ENCODE results near the gene MXRA8. TPM values are rescaled to one million over a fixed set of nuclear protein-coding genes. Genes with fewer than 3 reads are reported as not detected.

MXRA8 gene
- total RNA-seq, 1 donor from 2014 or later: 24.3 TPM

DNA sequence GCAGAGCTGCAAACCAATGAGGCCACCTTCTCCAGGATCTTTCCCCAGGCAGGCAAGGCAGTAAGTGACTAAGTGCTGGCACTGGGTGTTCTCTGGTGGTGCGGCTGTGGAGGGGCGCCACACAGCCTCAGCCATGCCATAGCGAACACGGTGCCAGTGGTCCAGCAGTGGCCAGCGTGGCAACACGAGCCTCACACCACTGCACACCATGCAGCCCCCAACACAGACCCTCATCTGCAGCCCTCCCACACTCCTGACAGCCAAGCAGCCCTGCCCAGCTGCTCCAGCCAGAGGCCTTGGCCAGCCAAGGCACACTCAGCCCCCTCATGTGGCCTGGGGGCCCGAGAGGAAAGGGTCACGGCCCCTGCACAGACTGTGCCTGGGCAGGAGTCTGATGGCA lies 36.9 kb downstream of the MXRA8 start:
- Mint-ChIP-seq H3K4me3 (ENCODE audit: low read depth) (no peak overlapping the region), H3K36me3 (ENCODE audit: insufficient read depth) (peaks cover 1% of the 10 kb centered on the region), H3K4me1 (ENCODE audit: low read depth) (peaks cover 7% of the 10 kb centered on the region), H3K9me3 (ENCODE audit: low read depth) (no peaks in the 10 kb centered on the region), H3K27ac (no peak overlapping the region), H3K27me3 (no peaks in the 10 kb centered on the region)
- TF ChIP-seq, protein P1, sequence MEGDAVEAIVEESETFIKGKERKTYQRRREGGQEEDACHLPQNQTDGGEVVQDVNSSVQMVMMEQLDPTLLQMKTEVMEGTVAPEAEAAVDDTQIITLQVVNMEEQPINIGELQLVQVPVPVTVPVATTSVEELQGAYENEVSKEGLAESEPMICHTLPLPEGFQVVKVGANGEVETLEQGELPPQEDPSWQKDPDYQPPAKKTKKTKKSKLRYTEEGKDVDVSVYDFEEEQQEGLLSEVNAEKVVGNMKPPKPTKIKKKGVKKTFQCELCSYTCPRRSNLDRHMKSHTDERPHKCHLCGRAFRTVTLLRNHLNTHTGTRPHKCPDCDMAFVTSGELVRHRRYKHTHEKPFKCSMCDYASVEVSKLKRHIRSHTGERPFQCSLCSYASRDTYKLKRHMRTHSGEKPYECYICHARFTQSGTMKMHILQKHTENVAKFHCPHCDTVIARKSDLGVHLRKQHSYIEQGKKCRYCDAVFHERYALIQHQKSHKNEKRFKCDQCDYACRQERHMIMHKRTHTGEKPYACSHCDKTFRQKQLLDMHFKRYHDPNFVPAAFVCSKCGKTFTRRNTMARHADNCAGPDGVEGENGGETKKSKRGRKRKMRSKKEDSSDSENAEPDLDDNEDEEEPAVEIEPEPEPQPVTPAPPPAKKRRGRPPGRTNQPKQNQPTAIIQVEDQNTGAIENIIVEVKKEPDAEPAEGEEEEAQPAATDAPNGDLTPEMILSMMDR (IDR thresholded peaks at IDR 0.05; ENCODE audit: unreplicated experiment): no peak
- no peak for DNase-seq (ENCODE audit: low spot score, unreplicated experiment)

DNA sequence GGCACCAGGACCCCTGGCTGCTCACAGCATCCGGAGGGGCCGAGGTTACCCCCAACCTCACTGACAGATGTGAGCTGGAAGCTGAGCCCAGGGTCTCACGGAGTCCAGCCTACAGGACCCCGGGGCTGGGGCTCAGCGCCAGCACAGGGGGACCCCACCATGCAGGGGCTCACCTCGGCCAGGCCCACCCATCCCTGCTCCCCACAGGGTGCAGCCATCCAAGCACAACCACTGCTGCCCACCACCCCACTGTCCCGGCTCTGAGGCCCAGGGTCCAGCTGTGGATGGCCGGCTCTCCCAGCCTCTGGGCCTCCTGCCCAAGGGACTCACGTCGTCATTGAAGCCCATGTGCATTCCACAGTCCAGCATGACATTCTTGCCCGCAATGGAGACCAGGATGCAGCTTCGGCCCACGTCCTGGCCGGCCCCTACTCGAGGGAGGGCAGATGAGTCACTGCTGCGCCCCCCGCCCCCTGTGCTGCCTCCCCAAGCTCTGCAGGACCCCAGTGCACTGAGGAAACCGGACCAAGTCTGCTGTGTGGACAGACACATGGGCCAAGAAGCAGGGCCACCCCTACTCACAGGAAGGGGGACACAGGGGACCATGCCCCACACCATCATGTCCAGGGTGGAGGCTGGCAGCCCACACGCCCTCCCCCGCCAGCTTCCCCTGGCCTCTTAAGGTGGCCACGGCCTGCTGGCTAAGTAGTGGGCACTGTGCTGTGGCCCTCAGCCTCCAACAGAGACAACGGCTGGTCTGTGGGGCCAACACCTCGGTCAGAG lies 37.5 kb downstream of the MXRA8 start:
- Mint-ChIP-seq H3K4me3 (ENCODE audit: low read depth) (no peak overlapping the region), H3K27ac (no peak overlapping the region), H3K27me3 (no peaks in the 10 kb centered on the region), H3K4me1 (ENCODE audit: low read depth) (peaks cover 7% of the 10 kb centered on the region), H3K36me3 (ENCODE audit: insufficient read depth) (peaks cover 1% of the 10 kb centered on the region), H3K9me3 (ENCODE audit: low read depth) (no peaks in the 10 kb centered on the region)
- TF ChIP-seq, protein P1 (IDR thresholded peaks at IDR 0.05; ENCODE audit: unreplicated experiment): no peak
- no peak for DNase-seq (ENCODE audit: low spot score, unreplicated experiment)

DNA sequence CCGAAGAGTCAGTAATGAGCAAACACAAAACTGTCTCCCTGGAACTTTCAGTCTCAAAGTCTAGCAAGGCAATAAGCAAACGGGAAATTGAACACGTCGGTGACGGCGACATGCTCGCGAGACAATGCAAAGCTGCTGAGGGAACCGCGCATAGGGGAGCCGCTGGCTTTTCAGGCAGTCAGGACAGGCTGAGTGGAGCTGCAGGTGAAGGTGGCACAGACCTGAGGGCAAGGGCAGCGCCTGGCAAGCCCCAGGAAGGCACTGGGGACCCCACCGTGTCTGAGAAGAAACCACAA lies 38.8 kb downstream of the MXRA8 start:
- Mint-ChIP-seq H3K27me3 (no peaks in the 10 kb centered on the region), H3K4me3 (ENCODE audit: low read depth) (no peak overlapping the region), H3K9me3 (ENCODE audit: low read depth) (no peaks in the 10 kb centered on the region), H3K36me3 (ENCODE audit: insufficient read depth) (peaks cover 1% of the 10 kb centered on the region), H3K4me1 (ENCODE audit: low read depth) (peaks cover 9% of the 10 kb centered on the region), H3K27ac (no peak overlapping the region)
- TF ChIP-seq, protein P1 (IDR thresholded peaks at IDR 0.05; ENCODE audit: unreplicated experiment): no peak
- DNase-seq (ENCODE audit: low spot score, unreplicated experiment): no peak

DNA sequence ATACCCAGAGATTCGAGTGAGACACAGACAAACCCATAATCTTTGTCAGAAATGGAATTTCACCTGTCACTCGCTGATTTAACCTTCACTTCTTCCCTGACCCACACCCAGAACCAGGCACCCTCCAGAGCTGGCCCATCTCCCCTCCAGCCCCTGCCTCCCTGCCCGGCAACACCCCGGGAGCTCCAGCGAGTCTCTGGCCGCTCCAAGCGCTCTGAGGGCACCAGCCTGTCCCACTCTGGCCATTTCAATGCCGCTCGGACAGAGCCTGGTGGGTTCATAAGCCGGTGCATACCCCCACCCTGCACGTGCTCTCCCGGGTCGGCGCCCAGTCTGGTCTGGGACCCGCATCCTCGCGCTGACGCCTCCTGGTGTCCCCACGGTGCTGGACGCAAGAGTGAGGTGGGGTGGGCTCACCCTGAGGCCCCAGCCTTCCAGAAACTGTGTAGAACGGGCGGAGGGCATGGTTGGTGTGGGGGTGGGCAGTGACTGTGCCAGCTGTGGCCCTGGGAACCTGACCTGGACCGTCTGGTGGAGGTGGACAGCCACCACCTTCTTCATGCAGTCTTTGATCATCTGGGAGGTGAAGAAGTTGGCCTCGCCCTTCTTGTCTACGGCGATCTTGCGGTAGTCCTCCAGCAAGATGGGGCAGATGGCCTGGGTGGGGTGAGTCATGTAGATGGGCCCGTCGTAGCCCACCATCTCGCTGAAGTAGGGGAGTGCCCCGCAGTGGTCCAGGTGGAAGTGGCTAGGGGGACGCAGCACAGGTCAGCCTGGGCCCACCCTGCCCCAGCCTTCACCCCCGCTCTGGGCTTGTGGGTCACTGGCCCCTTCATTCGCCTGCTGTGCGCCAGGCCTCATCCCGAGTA lies 39.3 kb downstream of the MXRA8 start:
- TF ChIP-seq, protein P1 (IDR thresholded peaks at IDR 0.05; ENCODE audit: unreplicated experiment): no peak
- Mint-ChIP-seq H3K36me3 (ENCODE audit: insufficient read depth) (peaks cover 1% of the 10 kb centered on the region), H3K9me3 (ENCODE audit: low read depth) (no peaks in the 10 kb centered on the region), H3K4me3 (ENCODE audit: low read depth) (no peak overlapping the region), H3K27me3 (no peaks in the 10 kb centered on the region), H3K4me1 (ENCODE audit: low read depth) (peaks cover 9% of the 10 kb centered on the region), H3K27ac (no peak overlapping the region)
- no peak for DNase-seq (ENCODE audit: low spot score, unreplicated experiment)

DNA sequence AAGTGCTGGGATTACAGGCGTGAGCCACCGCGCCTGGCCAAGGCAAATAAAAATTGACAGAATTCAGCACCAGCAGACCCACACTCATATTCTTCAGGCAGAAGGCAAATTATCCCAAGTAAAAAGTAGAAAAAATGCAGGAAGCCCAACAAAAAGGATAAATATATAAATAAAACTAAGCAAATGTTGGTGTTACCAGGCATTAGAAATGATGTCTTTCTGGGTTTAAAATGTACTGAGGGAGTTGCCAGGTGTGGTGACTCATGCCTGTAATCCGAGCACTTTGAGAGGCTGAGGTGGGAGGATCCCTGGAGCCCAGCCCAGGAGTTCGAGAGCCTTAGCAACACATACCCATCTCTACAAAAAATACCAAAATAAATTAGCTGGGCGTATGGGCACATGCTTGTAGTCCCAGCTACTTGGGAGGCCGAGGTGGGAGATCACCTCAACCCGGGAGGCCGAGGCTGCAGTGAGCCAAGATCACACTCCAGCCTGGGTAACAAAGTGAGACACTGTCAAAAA lies 40.2 kb downstream of the MXRA8 start:
- peaks cover 4% of the 10 kb centered on the region for H3K4me1 Mint-ChIP-seq (ENCODE audit: low read depth)
- no peak overlapping the region for H3K4me3 Mint-ChIP-seq (ENCODE audit: low read depth)
- no peak for DNase-seq (ENCODE audit: low spot score, unreplicated experiment)
- no peak overlapping the region for H3K27ac Mint-ChIP-seq
- no peaks in the 10 kb centered on the region for H3K27me3 Mint-ChIP-seq
- TF ChIP-seq, protein P1 (IDR thresholded peaks at IDR 0.05; ENCODE audit: unreplicated experiment): no peak
- H3K36me3 Mint-ChIP-seq (ENCODE audit: insufficient read depth): peaks cover 3% of the 10 kb centered on the region
- H3K9me3 Mint-ChIP-seq (ENCODE audit: low read depth): no peaks in the 10 kb centered on the region

Measured in progenitor cell of endocrine pancreas (in vitro differentiated cells).